HG03575 (cell line): ENCODE measurements around the gene RGS19.

Experiments used
- ATAC-seq: cut with Tn5 transposase; IDR thresholded peaks from one replicate; pipeline ENCODE4 v1.9.1; 2021; ENCODE audit not compliant: unreplicated experiment, insufficient number of reproducible peaks, low FRiP score; ENCODE audit errors: extremely low read depth

RGS19 gene

DNA sequence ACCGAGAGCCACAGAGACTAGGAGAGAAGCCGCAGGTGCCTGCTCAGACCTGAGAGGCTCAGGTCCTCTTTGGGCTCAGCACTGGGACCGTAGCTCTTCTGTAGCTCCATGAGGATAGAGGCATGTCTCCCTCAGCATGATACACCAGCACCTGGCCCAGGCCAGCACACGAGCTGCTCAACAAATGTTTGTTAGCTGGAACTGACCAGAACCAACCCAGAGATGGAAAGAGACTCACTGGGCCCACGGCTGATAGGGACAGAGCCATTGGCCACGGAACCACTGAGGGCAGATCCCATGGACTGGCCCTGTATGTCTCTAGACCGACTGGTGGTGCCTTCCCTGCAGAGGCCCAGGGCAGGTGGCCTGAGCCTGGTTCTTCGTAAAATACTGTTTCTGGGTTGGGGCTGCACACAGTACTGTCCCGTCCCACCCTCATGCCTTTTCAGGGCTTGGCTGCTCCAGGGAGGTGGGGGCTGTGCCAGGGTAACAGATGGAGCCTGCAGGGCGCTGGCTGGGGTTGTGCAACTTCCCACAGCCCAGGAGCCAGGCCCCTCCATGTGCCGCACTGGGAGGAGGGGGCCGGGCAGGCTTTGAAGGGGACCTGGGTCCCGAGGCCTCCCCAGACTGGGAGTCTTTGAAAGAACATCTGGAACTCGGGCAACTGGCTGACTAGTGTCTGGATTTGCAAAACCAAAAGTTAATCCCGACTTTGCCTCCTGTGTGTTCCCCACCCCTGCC, 38.1 kb downstream of the RGS19 start:
- no peak for ATAC-seq

GRCh38 chr20:64040231-64041039, 38.9 kb downstream of the RGS19 start:
- no peak for ATAC-seq

- ATAC-seq = no peak
Measured at GRCh38 chr20:64039293-64040160, 39.8 kb downstream of the RGS19 start.

DNA sequence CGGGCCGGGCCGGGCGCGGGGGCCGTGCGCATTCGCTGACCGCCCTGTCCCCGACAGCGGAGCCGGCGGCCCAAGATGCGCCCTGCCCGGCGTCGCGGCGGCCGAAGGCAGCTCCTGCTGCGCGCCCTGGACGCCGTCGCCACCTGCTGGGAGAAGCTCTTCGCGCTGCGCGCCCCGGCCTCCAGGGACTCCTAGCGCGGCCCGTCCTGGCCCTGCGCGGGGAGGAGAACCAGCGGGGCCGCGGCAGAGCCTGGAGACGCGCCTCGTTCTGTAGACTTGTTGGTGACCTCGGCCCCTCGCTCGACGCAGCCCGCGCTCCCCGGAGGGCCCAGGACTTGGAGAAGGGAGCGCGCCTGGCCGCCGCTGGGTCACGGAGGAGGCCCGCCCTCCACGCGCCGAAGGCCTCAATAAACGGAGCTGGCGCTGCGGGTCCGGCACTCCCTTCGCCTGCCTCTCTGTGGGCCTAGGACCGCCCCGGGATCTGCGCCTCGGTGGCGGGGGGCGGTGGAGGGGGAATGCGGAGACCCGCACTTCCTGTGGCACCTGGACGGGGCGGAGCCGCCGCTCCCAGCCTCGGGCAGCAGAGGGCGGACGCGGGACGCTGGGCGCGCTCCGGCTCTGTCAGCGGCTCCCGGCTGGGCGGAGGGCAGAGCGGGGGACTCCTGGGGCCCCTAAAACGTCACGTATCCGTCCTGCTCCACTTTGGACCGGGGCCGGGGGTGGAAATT, 40.6 kb downstream of the RGS19 start:
- no peak for ATAC-seq

DNA sequence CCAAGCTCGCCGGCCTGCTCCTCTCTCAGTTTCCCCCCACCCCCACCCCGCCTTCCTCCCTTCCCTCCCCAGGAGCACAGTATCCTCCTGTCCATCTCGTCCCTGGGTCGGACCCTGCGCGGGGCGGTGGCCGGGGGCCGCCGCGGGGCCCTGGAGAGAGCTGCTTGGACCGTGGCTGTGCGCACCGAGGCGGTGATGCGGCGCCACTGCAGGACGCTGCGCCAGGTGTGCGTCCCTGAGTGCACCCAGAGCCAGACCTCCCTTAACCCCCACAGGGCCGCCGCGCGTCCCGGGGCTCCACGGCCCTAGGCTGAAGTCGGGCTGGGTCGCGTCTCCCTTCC, 41.1 kb downstream of the RGS19 start:
- ATAC-seq = no peak

GRCh38 chr20:64037498-64038213, 41.7 kb downstream of the RGS19 start:
- ATAC-seq = no peak

DNA sequence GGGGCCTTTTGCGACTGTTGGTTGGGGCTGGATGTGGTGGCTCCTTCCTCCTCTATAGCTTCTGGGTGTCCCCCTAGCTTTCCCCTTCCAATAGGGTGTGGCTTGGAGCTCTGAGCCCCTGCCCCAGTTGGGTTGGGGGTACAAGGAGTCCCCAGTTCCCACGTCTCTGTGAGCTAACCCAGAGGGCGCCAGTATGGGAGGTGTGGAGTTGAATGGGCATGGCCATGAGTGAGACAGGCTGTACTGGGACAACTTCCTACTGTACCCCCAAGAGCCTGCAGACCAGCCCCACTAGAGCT, 42.2 kb downstream of the RGS19 start:
- no peak for ATAC-seq

GRCh38 chr20:64036346-64037198, 42.7 kb downstream of the RGS19 start:
- ATAC-seq = no peak

GRCh38 chr20:64035933-64036345, 43.4 kb downstream of the RGS19 start, which contains the start of gene C20orf204:
Gene C20orf204, plus strand, starts transcription at chr20:64036182. Its CDS starts 142 bp downstream, at chr20:64036324.
- no peak for ATAC-seq

- ATAC-seq = no peak
Measured at GRCh38 chr20:64035066-64035932, 44.0 kb downstream of the RGS19 start.

DNA sequence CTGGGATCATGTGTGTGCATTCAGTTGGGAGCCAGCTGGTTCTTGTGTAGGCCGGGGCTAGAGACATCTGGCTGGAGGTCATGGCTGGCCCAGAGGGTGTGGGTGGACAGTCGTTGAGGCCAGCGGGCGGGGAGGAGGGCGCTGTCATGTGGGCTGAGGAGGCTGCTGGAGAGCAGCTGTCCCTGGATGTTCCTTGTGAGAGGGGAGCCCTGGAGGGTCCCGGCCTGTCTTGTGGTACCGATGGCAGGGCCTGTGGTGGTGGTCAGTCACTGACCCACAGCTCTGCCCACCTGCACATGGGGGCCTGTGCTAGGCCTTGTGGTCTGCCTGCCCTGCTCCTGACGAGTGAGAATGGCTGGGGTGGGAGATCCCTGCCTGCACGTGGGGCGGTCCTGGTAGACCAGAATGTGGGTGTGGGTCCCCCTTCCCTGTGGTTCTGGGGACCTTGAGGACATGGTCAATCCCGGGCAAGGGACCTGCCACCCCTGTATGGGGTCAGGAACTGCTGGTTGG, 45.3 kb downstream of the RGS19 start:
- ATAC-seq = no peak

- no peak for ATAC-seq
Measured at GRCh38 chr20:64032706-64033624, 46.4 kb downstream of the RGS19 start.

- no peak for ATAC-seq
Measured at GRCh38 chr20:64031822-64032314, 47.5 kb downstream of the RGS19 start.

DNA sequence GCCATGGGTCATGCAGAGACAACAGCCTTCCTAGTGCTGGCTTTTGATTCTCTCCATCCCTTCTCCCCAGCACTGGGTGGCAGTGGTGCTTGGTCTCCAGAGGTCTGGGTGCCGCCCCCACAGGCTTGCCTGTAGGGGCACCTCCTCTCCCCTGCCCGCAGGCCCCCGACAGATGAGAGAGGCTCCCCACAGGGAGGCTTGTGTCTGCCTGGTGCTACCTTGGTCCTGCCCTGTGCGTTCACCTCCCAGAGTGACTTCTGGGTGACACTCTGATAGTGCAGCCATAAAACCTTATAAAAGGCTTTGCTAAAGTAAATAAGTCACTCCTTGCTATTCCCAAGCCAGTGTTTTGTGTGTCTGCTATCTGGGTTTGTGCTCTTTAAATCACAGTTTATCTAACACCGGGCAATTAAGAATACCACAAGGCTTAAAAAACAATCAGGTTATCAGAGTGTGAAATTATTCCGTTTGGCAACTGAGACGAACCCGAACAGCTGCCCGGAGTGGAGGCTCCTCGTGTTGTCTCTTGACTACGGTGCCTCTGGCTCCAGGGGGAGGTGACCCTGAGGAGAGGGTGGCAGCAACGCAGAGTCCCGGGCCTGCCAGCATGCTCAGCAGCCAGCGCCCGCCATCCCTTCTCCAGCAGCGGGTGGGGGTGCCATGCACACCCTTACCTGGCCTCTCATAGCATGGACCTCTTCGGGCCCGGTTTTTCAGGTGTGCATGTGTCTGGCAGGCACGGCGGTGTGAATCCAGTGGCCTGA, 48.8 kb downstream of the RGS19 start:
- ATAC-seq = no peak
